OCI-LY7 (cell line): ENCODE data around the gene KCNH6.

ENCODE experiments used
- CTCF ChIP-seq: fragments of 200-600 bp; sonication (generic); conservative IDR thresholded peaks from 2 replicates; pipeline ENCODE4 v1.5.1; 2014; ENCODE audit warnings: mild to moderate bottlenecking, antibody characterized with exemption, low read length, moderate library complexity, mixed read lengths
- EZH2phosphoT487 ChIP-seq: fragments of 200-600 bp; sonication (generic); IDR thresholded peaks from 2 replicates; pipeline ENCODE4 v1.6.1; 2018; ENCODE audit warnings: low read depth, borderline replicate concordance, mild to moderate bottlenecking, mixed run types, antibody characterized with exemption, low read length, moderate library complexity, mixed read lengths

DNA sequence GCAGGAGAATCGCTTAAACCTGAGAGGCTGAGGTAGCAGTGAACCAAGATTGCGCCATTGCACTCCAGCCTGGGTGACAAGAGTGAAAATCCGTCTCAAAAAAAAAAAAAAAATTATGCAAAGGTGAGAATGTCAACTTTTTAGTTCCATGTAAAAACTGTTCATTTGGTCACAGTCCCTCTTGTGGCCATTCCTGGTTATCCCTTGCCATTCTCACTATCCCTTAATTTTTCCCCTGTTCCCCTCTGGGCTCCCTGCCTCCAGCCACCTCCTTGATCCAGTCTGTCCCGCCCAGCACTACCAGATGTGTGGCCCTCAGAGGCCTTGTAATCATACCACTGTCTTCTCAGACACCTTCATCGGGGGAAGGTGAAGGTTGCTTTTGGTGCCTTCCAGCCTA is 50.5 kb downstream of the KCNH6 start:
- TF ChIP-seq CTCF (peak; percentile 22; the same call in 1 of the 2 replicates), EZH2phosphoT487 (no peak)
